ENCODE measurements around the gene NUP93.

DNA sequence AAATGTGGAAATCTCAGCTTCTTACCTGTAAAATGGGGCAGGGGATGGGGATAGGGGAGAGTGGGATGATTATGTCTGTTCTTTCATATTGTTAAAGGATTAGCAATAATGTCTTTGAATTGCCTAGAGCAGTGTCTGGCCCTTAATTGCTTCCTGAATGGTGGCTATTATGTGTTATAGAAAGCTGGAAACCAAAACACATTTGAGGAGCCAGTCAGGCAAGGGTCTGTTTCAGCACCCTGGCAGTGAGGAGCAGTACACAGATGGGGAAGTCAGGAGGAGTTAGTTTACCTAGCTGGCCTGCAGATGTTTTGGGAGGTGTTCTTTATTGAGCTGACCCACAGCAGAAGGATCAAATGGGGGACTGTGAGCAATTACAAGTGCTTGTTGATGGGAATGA is 63.0 kb downstream of the NUP93 start:
- TF ChIP-seq TAF1 (IDR thresholded peaks at IDR 0.05; ENCODE audit: borderline replicate concordance, low read depth, low read length) = no peak
- TF ChIP-seq FOXM1 (IDR thresholded peaks at IDR 0.05; ENCODE audit: low read depth) = no peak
- TF ChIP-seq, protein P1, sequence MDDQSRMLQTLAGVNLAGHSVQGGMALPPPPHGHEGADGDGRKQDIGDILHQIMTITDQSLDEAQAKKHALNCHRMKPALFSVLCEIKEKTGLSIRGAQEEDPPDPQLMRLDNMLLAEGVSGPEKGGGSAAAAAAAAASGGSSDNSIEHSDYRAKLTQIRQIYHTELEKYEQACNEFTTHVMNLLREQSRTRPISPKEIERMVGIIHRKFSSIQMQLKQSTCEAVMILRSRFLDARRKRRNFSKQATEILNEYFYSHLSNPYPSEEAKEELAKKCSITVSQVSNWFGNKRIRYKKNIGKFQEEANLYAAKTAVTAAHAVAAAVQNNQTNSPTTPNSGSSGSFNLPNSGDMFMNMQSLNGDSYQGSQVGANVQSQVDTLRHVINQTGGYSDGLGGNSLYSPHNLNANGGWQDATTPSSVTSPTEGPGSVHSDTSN (IDR thresholded peaks at IDR 0.05) = no peak
- no peak for TF ChIP-seq RAD21 (IDR thresholded peaks at IDR 0.05; ENCODE audit: low read length)
- no peak for TF ChIP-seq GATA2 (CRISPR knock-in tag; IDR thresholded peaks at IDR 0.05)
- no peak for TF ChIP-seq ELF1 (IDR thresholded peaks at IDR 0.05)
- no peak for TF ChIP-seq FOSL2 (IDR thresholded peaks at IDR 0.05; ENCODE audit: borderline replicate concordance, low read depth)
- no peak for TF ChIP-seq JUND (IDR thresholded peaks at IDR 0.05)
